Nephron progenitor cell (in vitro differentiated cells): ENCODE results near the gene CHRND.

Experiments used
- DNase-seq: peaks from one replicate; pipeline ENCODE4 v3.0.0; 2021
- H3K27ac Mint-ChIP-seq: 2 replicates; pipeline ENCODE4 v1.8.0; 2021; ENCODE audit warnings: mild to moderate bottlenecking, moderate library complexity, mixed read lengths
- H3K27me3 Mint-ChIP-seq: 2 replicates; pipeline ENCODE4 v1.8.0; 2021; ENCODE audit warnings: mild to moderate bottlenecking, low read depth, mixed read lengths; ENCODE audit not compliant: poor library complexity
- H3K36me3 Mint-ChIP-seq: 2 replicates; pipeline ENCODE4 v1.8.0; 2021; ENCODE audit warnings: low read depth, mixed read lengths
- H3K4me1 Mint-ChIP-seq: 2 replicates; pipeline ENCODE4 v1.8.0; 2021; ENCODE audit warnings: mixed read lengths
- H3K4me3 Mint-ChIP-seq: 2 replicates; pipeline ENCODE4 v1.8.0; 2021; ENCODE audit warnings: mild to moderate bottlenecking, moderate library complexity, mixed read lengths
- H3K9me3 Mint-ChIP-seq: 2 replicates; pipeline ENCODE4 v1.8.0; 2021; ENCODE audit warnings: mild to moderate bottlenecking, moderate library complexity, mixed read lengths
- TF ChIP-seq, protein P1 (sequence below): fragments of 200-600 bp; sonication (generic); IDR thresholded peaks from 2 replicates; pipeline ENCODE4 v1.5.0; 2021; ENCODE audit warnings: antibody characterized with exemption

CHRND gene

GRCh38 chr2:232516551-232516950 lies 9.4 kb upstream of the CHRND start:
- Mint-ChIP-seq H3K4me1 (peaks cover 70% of the 10 kb centered on the region), H3K36me3 (no peaks in the 10 kb centered on the region), H3K9me3 (no peaks in the 10 kb centered on the region), H3K27ac (no peak overlapping the region), H3K4me3 (no peak overlapping the region), H3K27me3 (peaks cover 81% of the 10 kb centered on the region)
- DNase-seq = no peak
- TF ChIP-seq, protein P1, sequence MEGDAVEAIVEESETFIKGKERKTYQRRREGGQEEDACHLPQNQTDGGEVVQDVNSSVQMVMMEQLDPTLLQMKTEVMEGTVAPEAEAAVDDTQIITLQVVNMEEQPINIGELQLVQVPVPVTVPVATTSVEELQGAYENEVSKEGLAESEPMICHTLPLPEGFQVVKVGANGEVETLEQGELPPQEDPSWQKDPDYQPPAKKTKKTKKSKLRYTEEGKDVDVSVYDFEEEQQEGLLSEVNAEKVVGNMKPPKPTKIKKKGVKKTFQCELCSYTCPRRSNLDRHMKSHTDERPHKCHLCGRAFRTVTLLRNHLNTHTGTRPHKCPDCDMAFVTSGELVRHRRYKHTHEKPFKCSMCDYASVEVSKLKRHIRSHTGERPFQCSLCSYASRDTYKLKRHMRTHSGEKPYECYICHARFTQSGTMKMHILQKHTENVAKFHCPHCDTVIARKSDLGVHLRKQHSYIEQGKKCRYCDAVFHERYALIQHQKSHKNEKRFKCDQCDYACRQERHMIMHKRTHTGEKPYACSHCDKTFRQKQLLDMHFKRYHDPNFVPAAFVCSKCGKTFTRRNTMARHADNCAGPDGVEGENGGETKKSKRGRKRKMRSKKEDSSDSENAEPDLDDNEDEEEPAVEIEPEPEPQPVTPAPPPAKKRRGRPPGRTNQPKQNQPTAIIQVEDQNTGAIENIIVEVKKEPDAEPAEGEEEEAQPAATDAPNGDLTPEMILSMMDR = no peak

DNA sequence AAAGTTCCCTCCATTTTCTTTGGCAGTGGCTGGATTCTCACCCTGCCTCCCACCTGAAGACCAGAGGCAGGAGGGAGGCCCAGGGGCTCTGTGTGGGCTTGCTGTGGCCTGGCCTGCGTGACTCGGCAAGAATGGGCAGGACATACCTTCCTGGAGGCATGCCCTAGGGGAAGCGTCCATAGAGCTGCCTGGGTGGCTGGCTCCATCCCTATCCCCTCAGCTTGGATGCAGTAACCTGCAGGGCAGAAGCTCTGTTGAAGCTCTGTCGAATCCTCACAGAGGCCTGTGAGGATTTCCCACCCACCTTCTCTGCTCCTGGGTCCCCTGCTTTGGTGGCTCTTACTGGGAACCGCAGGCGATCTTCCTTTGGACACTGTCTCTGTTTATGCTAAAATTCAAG lies 7.1 kb upstream of the CHRND start:
- no peaks in the 10 kb centered on the region for H3K36me3 Mint-ChIP-seq
- H3K4me3 Mint-ChIP-seq = no peak overlapping the region
- peaks cover 88% of the 10 kb centered on the region for H3K27me3 Mint-ChIP-seq
- H3K27ac Mint-ChIP-seq = no peak overlapping the region
- peaks cover 48% of the 10 kb centered on the region for H3K4me1 Mint-ChIP-seq
- DNase-seq = no peak
- TF ChIP-seq, protein P1 = no peak
- H3K9me3 Mint-ChIP-seq = no peaks in the 10 kb centered on the region

DNA sequence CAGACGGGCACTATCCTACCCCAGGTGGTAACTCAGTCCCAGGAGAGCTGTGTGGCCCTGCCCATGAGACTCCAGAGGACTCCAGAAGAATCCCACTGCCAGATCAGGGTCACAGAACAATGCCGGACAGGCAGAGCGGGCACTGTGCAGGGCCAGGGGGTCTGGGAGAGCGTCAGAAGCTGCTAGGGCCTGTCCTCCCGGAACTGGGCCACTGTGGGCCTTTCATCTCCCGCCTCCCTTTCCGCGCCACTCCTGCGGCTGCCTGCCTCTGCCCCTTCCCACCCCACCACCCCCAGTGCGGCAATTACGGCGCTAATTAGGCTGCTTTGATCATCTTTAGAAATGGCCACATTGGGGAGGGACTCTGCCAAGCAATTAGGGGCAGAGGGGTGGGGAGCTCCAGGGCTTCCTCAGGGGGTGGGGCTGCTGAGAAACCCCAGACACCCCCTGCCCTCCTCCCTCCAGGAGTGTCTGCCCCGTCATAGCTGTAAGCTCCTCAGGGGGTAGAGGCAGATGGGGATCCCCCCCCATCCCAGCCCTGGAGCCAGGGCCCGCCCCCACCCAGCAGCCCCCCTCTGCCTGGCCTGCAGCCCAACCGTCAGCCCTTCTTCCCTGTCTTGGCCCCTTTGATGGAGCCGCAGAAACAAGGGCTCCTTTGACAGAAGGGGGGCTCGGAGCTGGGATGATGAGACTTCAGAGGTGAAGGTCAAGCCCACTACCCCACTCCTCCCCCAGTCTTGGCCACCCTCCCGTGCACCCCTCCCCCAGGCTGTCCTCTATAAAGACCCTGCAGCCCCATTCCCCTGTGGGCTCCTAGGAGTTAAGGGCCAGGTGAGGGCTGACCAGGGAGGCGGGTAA lies 6.2 kb upstream of the CHRND start, which contains the start of gene PRSS56:
Gene PRSS56, plus strand, starts transcription at position 808 of the 858 bp plus-strand sequence. CDS start 211 bp downstream, outside the sequence.
- Mint-ChIP-seq H3K27me3 (peaks cover 80% of the 10 kb centered on the region), H3K9me3 (no peaks in the 10 kb centered on the region), H3K27ac (no peak within 1 kb of the TSS), H3K4me1 (peaks cover 48% of the 10 kb centered on the region), H3K36me3 (no peaks in the 10 kb centered on the region), H3K4me3 (no peak within 1 kb of the TSS)
- TF ChIP-seq, protein P1 = no peak
- no peak for DNase-seq

DNA sequence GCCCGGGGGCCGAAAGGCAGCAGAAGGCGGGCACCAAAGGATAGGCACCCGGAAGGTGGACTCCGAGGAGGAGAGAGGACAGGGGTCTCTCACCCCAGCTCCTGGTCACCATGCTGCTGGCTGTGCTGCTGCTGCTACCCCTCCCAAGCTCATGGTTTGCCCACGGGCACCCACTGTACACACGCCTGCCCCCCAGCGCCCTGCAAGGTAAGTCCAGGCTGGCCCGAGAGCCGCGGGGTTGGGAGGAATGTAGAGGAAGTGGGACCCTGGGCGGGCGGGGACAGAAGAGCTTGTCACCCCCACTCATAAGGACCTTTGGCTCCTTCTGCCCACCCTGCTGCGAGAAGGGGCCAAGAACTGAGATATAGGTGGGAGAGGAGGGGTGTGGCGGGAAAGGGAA lies 5.5 kb upstream of the CHRND start:
- no peak for DNase-seq
- H3K9me3 Mint-ChIP-seq = no peaks in the 10 kb centered on the region
- TF ChIP-seq, protein P1 = no peak
- H3K4me3 Mint-ChIP-seq = no peak overlapping the region
- peaks cover 45% of the 10 kb centered on the region for H3K4me1 Mint-ChIP-seq
- H3K27me3 Mint-ChIP-seq = peaks cover 73% of the 10 kb centered on the region
- no peak overlapping the region for H3K27ac Mint-ChIP-seq
- no peaks in the 10 kb centered on the region for H3K36me3 Mint-ChIP-seq

- TF ChIP-seq, protein P1 = no peak
- Mint-ChIP-seq H3K4me3 (no peak overlapping the region), H3K27me3 (peaks cover 68% of the 10 kb centered on the region), H3K4me1 (peaks cover 42% of the 10 kb centered on the region), H3K36me3 (no peaks in the 10 kb centered on the region), H3K27ac (no peak overlapping the region), H3K9me3 (no peaks in the 10 kb centered on the region)
- DNase-seq = no peak
These were observed 4.9 kb upstream of the CHRND start for GRCh38 chr2:232521098-232521497.
